OCI-LY7 (cell line): ENCODE data around the gene RABL3. TPM values are rescaled to one million over a fixed set of nuclear protein-coding genes. Genes with fewer than 3 reads are reported as not detected.

Experiments
- BruUV-seq: library from RNA; stranded (reverse); fragments of 400-500 nt; replicated peaks from 2 replicates; lab custom pipeline; 2021; lab: Mats Ljungman, UMichigan
- CTCF ChIA-PET: fragments of 300-600 bp; sonication (Branson Sonifier 250); formaldehyde crosslinking; loops from one replicate; lab custom pipeline; 2022; ENCODE audit warnings: antibody characterized with exemption; ENCODE audit not compliant: unreplicated experiment; lab: Charles Lee
- POLR2A ChIA-PET: fragments of 300-600 bp; sonication (Branson Sonifier 250); formaldehyde crosslinking; loops from one replicate; lab custom pipeline; 2022; ENCODE audit warnings: antibody characterized with exemption; lab: Charles Lee
- DNase-seq: peaks from one replicate; pipeline ENCODE4 v3.0.0-alpha.2; 2015; ENCODE audit warnings: low spot score
- H2AFZ ChIP-seq: fragments of 200-600 bp; sonication (generic), shearing (Covaris generic); 2 replicates; pipeline ENCODE4 v1.6.1; 2014; ENCODE audit warnings: mild to moderate bottlenecking, antibody characterized with exemption, low read length, moderate library complexity
- H3K27ac ChIP-seq: fragments of 200-600 bp; sonication (generic); 2 replicates; pipeline ENCODE4 v1.5.1; 2014; ENCODE audit warnings: mixed run types, low read depth, mild to moderate bottlenecking, moderate library complexity, low read length, inconsistent platforms; ENCODE audit not compliant: poor library complexity, severe bottlenecking
- H3K36me3 ChIP-seq: fragments of 200-600 bp; sonication (generic); 2 replicates; pipeline ENCODE4 v1.6.1; 2014; ENCODE audit warnings: mild to moderate bottlenecking, antibody characterized with exemption, low read length, moderate library complexity, mixed read lengths; ENCODE audit not compliant: insufficient read depth
- H3K4me1 ChIP-seq: fragments of 200-600 bp; sonication (generic); 2 replicates; pipeline ENCODE4 v1.5.1; 2014; ENCODE audit warnings: mild to moderate bottlenecking, low read length; ENCODE audit not compliant: insufficient read depth, poor library complexity, severe bottlenecking
- H3K4me2 ChIP-seq: fragments of 200-600 bp; sonication (generic); 2 replicates; pipeline ENCODE4 v1.6.1; 2014; ENCODE audit warnings: mild to moderate bottlenecking, low read length
- H3K4me3 ChIP-seq: fragments of 200-600 bp; sonication (generic); 2 replicates; pipeline ENCODE4 v1.5.1; 2014; ENCODE audit warnings: mild to moderate bottlenecking, low read depth, low read length; ENCODE audit not compliant: poor library complexity, severe bottlenecking
- H3K79me2 ChIP-seq: fragments of 200-600 bp; sonication (generic); 2 replicates; pipeline ENCODE4 v1.6.1; 2016; ENCODE audit warnings: low read depth, mild to moderate bottlenecking, low read length, moderate library complexity, mixed read lengths; ENCODE audit not compliant: insufficient read depth
- H3K9me2 ChIP-seq: fragments of 200-600 bp; sonication (generic); 2 replicates; pipeline ENCODE4 v1.6.1; 2016; ENCODE audit warnings: mild to moderate bottlenecking, low read length, mixed read lengths; ENCODE audit not compliant: insufficient read depth
- H3K9me3 ChIP-seq: fragments of 200-600 bp; sonication (generic); 2 replicates; pipeline ENCODE4 v1.6.1; 2014; ENCODE audit warnings: mild to moderate bottlenecking, mixed run types, low read length, mixed read lengths
- H4K20me1 ChIP-seq: fragments of 200-600 bp; sonication (generic); 2 replicates; pipeline ENCODE4 v1.6.1; 2014; ENCODE audit warnings: mild to moderate bottlenecking, antibody characterized with exemption, low read length, moderate library complexity, mixed read lengths; ENCODE audit not compliant: insufficient read depth
- CTCF ChIP-seq: fragments of 200-600 bp; sonication (generic); conservative IDR thresholded peaks from 2 replicates; pipeline ENCODE4 v1.5.1; 2014; ENCODE audit warnings: mild to moderate bottlenecking, antibody characterized with exemption, low read length, moderate library complexity, mixed read lengths
- EZH2phosphoT487 ChIP-seq: fragments of 200-600 bp; sonication (generic); IDR thresholded peaks from 2 replicates; pipeline ENCODE4 v1.6.1; 2018; ENCODE audit warnings: low read depth, borderline replicate concordance, mild to moderate bottlenecking, mixed run types, antibody characterized with exemption, low read length, moderate library complexity, mixed read lengths
- intact Hi-C: fragments of 100-400 bp; cut with micrococcal nuclease; formaldehyde crosslinking; loops from one replicate; pipeline ENCODE4 v1.10.0; 2022; ENCODE audit not compliant: unreplicated experiment
- total RNA-seq, 2 experiments: library from RNA; depleted of rRNA in 1 of 2; stranded (reverse); fragments of >200 nt in 1 of 2; shearing (Covaris generic) in 1 of 2; gene quantifications; 2 replicates each; pipeline ENCODE4 v1.2.3, GENCODE V29; 2014 to 2022

The RABL3 gene
- total RNA-seq, 2 experiments from 2014 or later, result 7.7 to 27.9 TPM

- CTCF ChIA-PET, result interaction anchor here (1.1 kb wide), 1 partner anchor 43 kb away, joined by 3 read pairs; no protein-coding TSS in a partner anchor
- H3K4me1 ChIP-seq, result no peaks in the 10 kb centered on the region
These were observed 24.8 kb upstream of the RABL3 start for GRCh38 chr3:120767106-120767505.

GRCh38 chr3:120766576-120766975 lies 24.3 kb upstream of the RABL3 start:
- H3K4me1 ChIP-seq, result no peaks in the 10 kb centered on the region
- peaks cover 28% of the 10 kb centered on the region; the same call in 1 of the 2 replicates for H4K20me1 ChIP-seq
- POLR2A ChIA-PET, result interaction anchor here (0.8 to 2.3 kb wide), 8 partner anchors 10 to 729 kb away, joined by 3 to 8 read pairs (median 3); no protein-coding TSS in a partner anchor
- peaks cover 22% of the 10 kb centered on the region for H3K36me3 ChIP-seq
- H3K9me2 ChIP-seq, result no peaks in the 10 kb centered on the region
- intact Hi-C loops, result no loop called here
- CTCF ChIA-PET, result interaction anchor here (1.1 kb wide), 1 partner anchor 43 kb away, joined by 3 read pairs; no protein-coding TSS in a partner anchor
- BruUV-seq, result no TSS peak
- H3K4me3 ChIP-seq, result no peak overlapping the region
- peaks cover 47% of the 10 kb centered on the region for H3K79me2 ChIP-seq
- no peaks in the 10 kb centered on the region for H3K9me3 ChIP-seq
- no peak overlapping the region for H2AFZ ChIP-seq
- no peak overlapping the region for H3K4me2 ChIP-seq
- TF ChIP-seq EZH2phosphoT487 (no peak), CTCF (no peak)
- H3K27ac ChIP-seq, result no peak overlapping the region
- no peak for DNase-seq

More at GRCh38 chr3:120767106-120767505, 24.8 kb upstream of the RABL3 start:
- Histone ChIP-seq H3K36me3 (peaks cover 27% of the 10 kb centered on the region), H3K4me2 (no peak overlapping the region), H3K9me2 (no peaks in the 10 kb centered on the region), H4K20me1 (peaks cover 28% of the 10 kb centered on the region; the same call in 1 of the 2 replicates), H3K9me3 (no peaks in the 10 kb centered on the region), H2AFZ (no peak overlapping the region), H3K79me2 (peaks cover 46% of the 10 kb centered on the region), H3K4me3 (no peak overlapping the region), H3K27ac (no peak overlapping the region)
- BruUV-seq, result no TSS peak
- TF ChIP-seq CTCF (no peak), EZH2phosphoT487 (no peak)
- DNase-seq, result no peak
- POLR2A ChIA-PET, result interaction anchor here (1.0 to 1.1 kb wide), 2 partner anchors 15 to 26 kb away, joined by 3 to 4 read pairs; no protein-coding TSS in a partner anchor
- intact Hi-C loops, result no loop called here
